ENCODE data around the gene AMMECR1. TPM values are rescaled to one million over a fixed set of nuclear protein-coding genes. Genes with fewer than 3 reads are reported as not detected.

The AMMECR1 gene
- total and polyA plus RNA-seq, 2 of the 4 experiments (the other 2 are of a cell fraction) = 7.0 to 11.3 TPM

DNA sequence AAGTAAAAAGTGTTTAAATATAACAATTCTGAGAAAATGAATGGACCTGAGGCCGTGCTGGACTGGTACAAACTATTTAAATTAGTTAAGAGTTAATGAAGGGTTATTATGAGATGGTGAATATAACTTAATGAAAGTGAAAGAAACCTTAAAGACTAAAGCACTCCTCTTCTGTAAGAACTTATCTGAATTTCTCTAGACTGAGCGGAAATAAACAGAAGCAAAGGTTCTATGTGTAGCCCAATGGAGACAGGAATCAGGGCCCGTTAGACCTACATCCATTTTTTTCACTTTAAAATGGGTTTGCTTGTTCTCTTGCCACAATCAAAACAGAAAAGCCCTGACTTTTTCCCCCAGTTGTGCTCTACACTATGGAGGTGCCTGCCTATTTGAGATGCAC is 14.9 kb downstream of the AMMECR1 start:
- H3K4me3 ChIP-seq (ENCODE audit: insufficient read depth, low read depth, low read length) = no peak overlapping the region
- no peaks in the 10 kb centered on the region; the same call in 1 of the 2 replicates for H3K27me3 ChIP-seq (ENCODE audit: control insufficient read depth, insufficient read depth, low read length)
- H3K23ac ChIP-seq (ENCODE audit: low read depth, low read length) = no peak overlapping the region
- peaks cover 0 to 5% of the 10 kb centered on the region in 2 experiments; a peak in 2 of 4 replicates for H3K79me1 ChIP-seq (ENCODE audit: low read depth in 1 of 2, low read length in 2 of 2)
- no peak overlapping the region for H3K27ac ChIP-seq (ENCODE audit: insufficient read depth, low read length)
- no peak overlapping the region for H4K91ac ChIP-seq (ENCODE audit: insufficient read depth, low read depth, low read length)
- no peaks in the 10 kb centered on the region; the same call in 1 of the 2 replicates for H3K9me3 ChIP-seq (ENCODE audit: control insufficient read depth, insufficient read depth, low read length)
- H2AK5ac ChIP-seq (ENCODE audit: low read depth, low read length) = no peak overlapping the region
- dilution Hi-C loops (cut with HindIII; ENCODE audit: low sequenced_read_pairs, unreplicated experiment) (no loop called here), in situ Hi-C loops (cut with MboI; ENCODE audit: low sequenced_read_pairs) (no loop called here), intact Hi-C loops (cut with micrococcal nuclease) (no loop called here)
- ChIA-PET POLR2A (ENCODE audit: unreplicated experiment) (no interaction called here), CTCF (no interaction called here)
- no peak for ATAC-seq (ENCODE audit: low read depth)
- H2BK5ac ChIP-seq (ENCODE audit: low read depth, low read length, poor library complexity, severe bottlenecking) = no peak overlapping the region
- H3K56ac ChIP-seq (ENCODE audit: extremely low read depth, insufficient read depth, low read length) = no peak overlapping the region
- no peaks in the 10 kb centered on the region for H3K9me1 ChIP-seq (ENCODE audit: insufficient read depth, low read length)
- no peak overlapping the region for H4K8ac ChIP-seq (ENCODE audit: low read depth in 2 of 2, low read length in 2 of 2)
- H4K5ac ChIP-seq (ENCODE audit: low read depth, low read length) = no peak overlapping the region
- H3K4me1 ChIP-seq (ENCODE audit: control insufficient read depth, insufficient read depth, low read length) = no peaks in the 10 kb centered on the region
- H2BK15ac ChIP-seq (ENCODE audit: low read depth, low read length) = no peak overlapping the region
- no peak overlapping the region for H3K18ac ChIP-seq (ENCODE audit: low read depth, low read length)
- TF ChIP-seq MAZ (IDR thresholded peaks at IDR 0.05; ENCODE audit: borderline replicate concordance, low read depth, low read length) (no peak), FOS (IDR thresholded peaks at IDR 0.05; ENCODE audit: low read depth, low read length) (no peak), RAD21 (IDR thresholded peaks at IDR 0.05; ENCODE audit: low read length) (no peak), BHLHE40 (IDR thresholded peaks at IDR 0.05; ENCODE audit: low read depth, low read length) (no peak), NFE2L2 (IDR thresholded peaks at IDR 0.05; ENCODE audit: low read depth, low read length) (no peak), RFX5 (IDR thresholded peaks at IDR 0.05; ENCODE audit: low read depth, low read length) (no peak), CEBPB (IDR thresholded peaks at IDR 0.05; ENCODE audit: low read depth, low read length) (no peak), MAFK (IDR thresholded peaks at IDR 0.05; ENCODE audit: low read depth, low read length) (no peak), SMC3 (IDR thresholded peaks at IDR 0.05; ENCODE audit: low read depth, low read length) (no peak), CHD1 (IDR thresholded peaks at IDR 0.05; ENCODE audit: low read depth, low read length) (no peak), RCOR1 (IDR thresholded peaks at IDR 0.05; ENCODE audit: insufficient replicate concordance, low read length) (no peak)
- TF ChIP-seq, protein P1, sequence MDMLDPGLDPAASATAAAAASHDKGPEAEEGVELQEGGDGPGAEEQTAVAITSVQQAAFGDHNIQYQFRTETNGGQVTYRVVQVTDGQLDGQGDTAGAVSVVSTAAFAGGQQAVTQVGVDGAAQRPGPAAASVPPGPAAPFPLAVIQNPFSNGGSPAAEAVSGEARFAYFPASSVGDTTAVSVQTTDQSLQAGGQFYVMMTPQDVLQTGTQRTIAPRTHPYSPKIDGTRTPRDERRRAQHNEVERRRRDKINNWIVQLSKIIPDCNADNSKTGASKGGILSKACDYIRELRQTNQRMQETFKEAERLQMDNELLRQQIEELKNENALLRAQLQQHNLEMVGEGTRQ (IDR thresholded peaks at IDR 0.05; ENCODE audit: low read depth, low read length) = no peak
- TF ChIP-seq, protein P2, sequence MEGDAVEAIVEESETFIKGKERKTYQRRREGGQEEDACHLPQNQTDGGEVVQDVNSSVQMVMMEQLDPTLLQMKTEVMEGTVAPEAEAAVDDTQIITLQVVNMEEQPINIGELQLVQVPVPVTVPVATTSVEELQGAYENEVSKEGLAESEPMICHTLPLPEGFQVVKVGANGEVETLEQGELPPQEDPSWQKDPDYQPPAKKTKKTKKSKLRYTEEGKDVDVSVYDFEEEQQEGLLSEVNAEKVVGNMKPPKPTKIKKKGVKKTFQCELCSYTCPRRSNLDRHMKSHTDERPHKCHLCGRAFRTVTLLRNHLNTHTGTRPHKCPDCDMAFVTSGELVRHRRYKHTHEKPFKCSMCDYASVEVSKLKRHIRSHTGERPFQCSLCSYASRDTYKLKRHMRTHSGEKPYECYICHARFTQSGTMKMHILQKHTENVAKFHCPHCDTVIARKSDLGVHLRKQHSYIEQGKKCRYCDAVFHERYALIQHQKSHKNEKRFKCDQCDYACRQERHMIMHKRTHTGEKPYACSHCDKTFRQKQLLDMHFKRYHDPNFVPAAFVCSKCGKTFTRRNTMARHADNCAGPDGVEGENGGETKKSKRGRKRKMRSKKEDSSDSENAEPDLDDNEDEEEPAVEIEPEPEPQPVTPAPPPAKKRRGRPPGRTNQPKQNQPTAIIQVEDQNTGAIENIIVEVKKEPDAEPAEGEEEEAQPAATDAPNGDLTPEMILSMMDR (conservative IDR thresholded peaks at IDR 0.05; ENCODE audit: low read depth, low read length) = no peak
- H3K4ac ChIP-seq (ENCODE audit: low read depth, low read length) = no peak overlapping the region
- no TSS peak for BruUV-seq (replicated peaks)
- H3K14ac ChIP-seq (replicated peaks; ENCODE audit: low read depth, low read length) = no peak overlapping the region
- no peak overlapping the region for H2AK9ac ChIP-seq (replicated peaks; ENCODE audit: low read depth, low read length, poor library complexity)
- no peak for DNase-seq
- no peak overlapping the region for H2BK120ac ChIP-seq (ENCODE audit: low read depth, low read length)
- no CpG with 5 or more reads among the region's 3 CpGs for WGBS, 2 experiments (ENCODE audit: extremely low coverage in 2 of 2, insufficient read length in 1 of 2)
- no peak overlapping the region for H2AFZ ChIP-seq (replicated peaks; ENCODE audit: low read length, poor library complexity)
- H3K4me2 ChIP-seq (ENCODE audit: low read depth, low read length) = no peak overlapping the region
- no peaks in the 10 kb centered on the region for H4K20me1 ChIP-seq (ENCODE audit: insufficient read depth, low read length)
- H2BK20ac ChIP-seq (ENCODE audit: low read depth, low read length) = no peak overlapping the region
- no peak overlapping the region for H3K9ac ChIP-seq (ENCODE audit: low read depth, low read length)
- no peaks in the 10 kb centered on the region for H3K36me3 ChIP-seq (ENCODE audit: control insufficient read depth, insufficient read depth, low read length)
